HT1080 (cell line): ENCODE measurements around the gene ZFAND2B. TPM values are rescaled to one million over a fixed set of nuclear protein-coding genes. Genes with fewer than 3 reads are reported as not detected.

Source experiments
- DNase-seq: peaks from one replicate; pipeline ENCODE4 v3.0.0-alpha.2; 2015; ENCODE audit warnings: low read depth
- total RNA-seq: library from RNA; depleted of rRNA; stranded (reverse); fragments of >200 nt; shearing (Covaris generic); gene quantifications from 2 replicates; pipeline ENCODE4 v1.2.3, GENCODE V29; 2014

ZFAND2B gene
- total RNA-seq, 1 experiment from 2014 or later, result 43.2 TPM

GRCh38 chr2:219220652-219221402 is 14.2 kb downstream of the ZFAND2B start:
- no peak for DNase-seq

DNA sequence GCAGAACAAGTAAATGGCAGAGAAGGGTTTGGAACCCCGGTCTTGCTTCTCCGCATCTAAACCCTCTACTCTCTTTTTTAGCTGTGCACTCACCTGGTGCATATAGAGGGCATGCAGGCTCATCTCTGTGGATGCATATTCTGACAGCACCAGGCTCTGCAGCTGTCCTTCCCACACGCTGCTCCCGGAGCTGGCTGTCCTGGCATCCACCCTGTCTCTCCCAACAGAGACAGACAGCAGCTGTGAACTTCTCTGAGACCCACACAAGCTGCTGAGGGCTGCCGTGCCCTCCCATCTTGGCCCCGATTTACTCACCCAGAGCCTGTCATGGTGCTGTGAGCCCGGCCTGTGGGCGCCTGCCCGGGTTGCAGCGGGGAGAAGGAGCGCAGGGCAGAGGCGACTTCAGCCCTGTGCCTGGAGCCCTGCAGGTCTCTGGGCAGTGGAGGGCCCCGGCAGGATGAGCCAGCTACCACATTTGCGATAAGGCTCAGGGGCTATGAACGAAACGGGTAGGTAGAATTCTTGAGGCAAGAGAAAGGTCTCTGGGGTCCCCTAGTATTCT is 15.5 kb downstream of the ZFAND2B start:
- no peak for DNase-seq

DNA sequence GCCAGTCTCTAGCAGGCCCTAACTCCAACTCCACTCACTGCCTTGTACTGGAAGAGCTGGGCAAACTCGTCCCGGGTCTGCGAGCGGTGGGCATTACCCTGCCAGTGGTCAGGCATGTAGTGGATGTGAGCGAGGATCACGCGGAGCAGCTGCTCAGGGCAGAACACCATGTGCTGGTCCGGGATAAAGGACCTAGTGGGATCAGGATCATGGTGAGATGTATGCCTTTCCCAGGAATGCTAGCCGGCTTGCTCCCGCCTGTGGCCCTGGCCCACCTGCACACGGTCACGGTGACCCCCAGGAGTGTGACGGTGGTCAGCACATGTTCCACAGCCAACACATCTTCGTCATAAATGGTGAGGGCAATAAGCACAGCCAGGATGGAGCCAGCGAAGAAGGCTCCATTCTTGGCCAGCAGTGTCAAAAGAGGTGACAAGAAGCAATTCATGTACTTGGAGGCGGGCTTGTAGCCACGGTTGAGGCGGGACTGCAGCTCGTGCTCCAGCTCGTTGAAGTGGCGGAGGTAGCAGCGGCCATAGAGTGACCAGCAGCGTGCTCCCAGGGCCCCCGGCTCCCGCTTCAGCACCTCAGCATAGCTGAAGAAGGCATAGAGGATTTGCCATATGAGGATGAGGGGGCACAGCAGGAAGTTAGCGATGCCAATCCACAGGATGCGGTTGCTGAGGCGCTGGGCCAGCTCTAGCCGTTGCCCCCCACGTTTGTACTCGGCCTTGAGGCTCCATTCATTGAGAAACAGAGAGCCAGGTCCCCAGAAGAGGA is 17.4 kb downstream of the ZFAND2B start:
- DNase-seq, result no peak

- no peak for DNase-seq
Measured at GRCh38 chr2:219225350-219225749, 18.8 kb downstream of the ZFAND2B start.

- no peak for DNase-seq
Measured at GRCh38 chr2:219228041-219228910, 21.7 kb downstream of the ZFAND2B start.

DNA sequence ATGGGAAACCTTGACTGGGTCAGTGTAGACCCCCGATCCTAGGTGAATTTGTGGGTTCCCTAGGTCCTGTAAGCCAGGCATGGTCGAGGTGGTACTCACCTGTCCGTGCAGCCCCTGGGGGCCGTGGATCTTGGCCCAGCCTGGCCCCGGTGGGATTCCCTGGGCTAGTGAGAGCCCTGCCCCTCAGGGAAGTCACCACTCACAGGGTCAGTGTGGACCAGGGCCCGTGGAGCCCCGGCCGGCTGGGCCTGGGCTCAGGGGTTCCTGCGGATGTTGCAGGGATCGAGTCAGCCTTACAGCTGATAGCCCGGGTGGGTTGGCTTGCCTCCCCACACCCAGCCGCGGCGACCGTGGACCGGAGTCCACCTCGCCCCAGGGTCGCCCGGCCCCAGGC is 22.3 kb downstream of the ZFAND2B start:
- DNase-seq, result no peak

DNA sequence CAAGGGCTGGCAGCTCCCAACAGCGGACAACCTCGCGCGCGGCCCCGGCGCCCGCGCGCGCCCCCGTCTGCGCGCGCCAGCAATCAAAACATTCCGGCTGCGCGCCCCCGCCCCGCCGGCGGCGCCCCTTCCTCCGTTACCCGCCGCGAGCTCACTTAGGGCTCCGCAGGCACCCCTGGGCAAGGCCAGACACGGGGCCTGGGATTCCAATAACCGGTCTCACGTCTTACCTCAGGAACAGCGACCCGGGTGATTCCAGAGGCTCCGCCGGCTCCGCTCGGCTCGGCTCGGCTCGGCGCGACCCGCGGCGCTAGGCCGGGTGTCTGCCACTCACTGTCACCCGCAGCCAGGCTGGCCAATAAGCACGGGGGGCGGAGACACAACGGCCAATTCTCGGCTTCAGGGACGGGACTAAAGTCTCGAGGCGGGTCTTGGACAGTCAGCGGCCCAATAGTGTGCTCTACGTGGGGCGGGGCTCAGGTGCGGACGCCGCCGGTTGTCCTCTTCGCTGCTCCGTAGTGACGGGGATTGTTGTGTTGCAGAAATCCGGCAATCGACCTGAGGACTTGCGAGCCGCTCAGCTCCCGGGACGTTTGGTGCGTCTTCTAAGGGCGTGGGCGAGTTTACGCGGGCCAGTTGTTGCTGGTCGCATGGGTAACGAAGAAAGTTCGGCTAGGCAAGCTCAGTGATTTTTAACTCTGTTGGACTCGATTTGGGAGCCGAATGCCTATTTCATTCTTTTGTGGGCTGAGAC is 22.9 kb downstream of the ZFAND2B start, which contains the start of the genes ANKZF1 and ATG9A:
Gene ANKZF1 (plus strand): TSS at position 502 of the 754 bp plus-strand sequence. CDS start 452 bp downstream, outside the sequence.
Gene ATG9A (minus strand): TSS at position 332 of the 754 bp plus-strand sequence. CDS start 1,612 bp downstream, outside the sequence.
- DNase-seq, result peak; percentile 99

- peak; percentile 42 for DNase-seq
Measured at GRCh38 chr2:219230059-219230540, 23.5 kb downstream of the ZFAND2B start.

DNA sequence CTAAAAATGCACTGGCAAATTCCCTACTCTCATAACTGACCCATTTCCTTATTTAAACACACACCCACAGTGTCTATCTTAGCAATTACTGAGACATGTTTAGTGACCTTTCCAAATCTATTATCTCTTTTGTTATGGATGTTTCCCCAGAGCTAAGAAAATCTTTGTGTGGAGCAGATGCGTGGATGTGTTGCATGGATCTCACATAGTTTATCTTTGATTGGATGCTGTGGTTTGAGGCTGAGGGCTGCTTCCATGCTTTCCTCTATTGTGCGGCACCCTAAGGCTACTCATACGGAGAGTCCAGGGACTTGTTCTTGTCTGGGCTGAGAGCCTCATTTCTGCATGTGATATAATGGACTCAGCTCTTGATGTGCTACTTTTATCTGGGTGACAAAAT is 27.7 kb downstream of the ZFAND2B start:
- no peak for DNase-seq

- no peak for DNase-seq
Measured at GRCh38 chr2:219243291-219243761, 36.7 kb downstream of the ZFAND2B start.

DNA sequence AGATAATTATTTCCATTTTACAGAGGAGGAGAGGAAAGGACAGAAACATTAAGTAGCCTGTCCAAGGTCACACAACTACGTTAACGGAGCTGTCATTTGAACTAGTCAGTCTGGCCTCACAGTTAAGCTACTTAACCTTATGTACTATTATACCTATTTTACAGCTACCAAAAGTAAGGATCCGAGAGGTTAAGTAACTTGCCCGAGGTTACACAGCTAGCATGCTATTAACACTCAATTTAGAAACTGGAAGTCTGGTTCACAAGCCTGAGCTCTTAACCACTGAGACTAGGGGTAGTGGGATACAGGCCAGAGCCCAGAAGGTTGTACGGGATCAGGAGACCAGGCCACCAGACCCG is 38.2 kb downstream of the ZFAND2B start:
- DNase-seq, result no peak

- DNase-seq, result peak; percentile 91
Measured at GRCh38 chr2:219245148-219245898, 38.7 kb downstream of the ZFAND2B start, which contains the start of the genes GLB1L and STK16. TSS of gene GLB1L (minus strand) at chr2:219245444. CDS start at chr2:219243573, 1,871 bp downstream. TSS of gene STK16 (plus strand) at chr2:219245479. CDS start at chr2:219246000, 521 bp downstream.

- DNase-seq, result no peak
Measured at GRCh38 chr2:219245899-219246230, 39.3 kb downstream of the ZFAND2B start.

DNA sequence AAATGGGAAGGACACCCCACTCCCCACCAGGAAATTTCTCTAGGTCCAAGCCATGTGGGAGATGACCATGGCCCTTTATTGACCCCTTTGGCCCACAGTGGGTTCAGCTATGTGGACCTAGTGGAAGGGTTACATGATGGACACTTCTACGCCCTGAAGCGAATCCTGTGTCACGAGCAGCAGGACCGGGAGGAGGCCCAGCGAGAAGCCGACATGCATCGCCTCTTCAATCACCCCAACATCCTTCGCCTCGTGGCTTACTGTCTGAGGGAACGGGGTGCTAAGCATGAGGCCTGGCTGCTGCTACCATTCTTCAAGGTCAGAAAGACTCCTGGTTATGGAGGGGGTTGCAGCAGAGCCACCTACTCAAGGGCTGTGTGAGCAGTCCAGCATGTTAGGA is 40.0 kb downstream of the ZFAND2B start:
- DNase-seq, result no peak

DNA sequence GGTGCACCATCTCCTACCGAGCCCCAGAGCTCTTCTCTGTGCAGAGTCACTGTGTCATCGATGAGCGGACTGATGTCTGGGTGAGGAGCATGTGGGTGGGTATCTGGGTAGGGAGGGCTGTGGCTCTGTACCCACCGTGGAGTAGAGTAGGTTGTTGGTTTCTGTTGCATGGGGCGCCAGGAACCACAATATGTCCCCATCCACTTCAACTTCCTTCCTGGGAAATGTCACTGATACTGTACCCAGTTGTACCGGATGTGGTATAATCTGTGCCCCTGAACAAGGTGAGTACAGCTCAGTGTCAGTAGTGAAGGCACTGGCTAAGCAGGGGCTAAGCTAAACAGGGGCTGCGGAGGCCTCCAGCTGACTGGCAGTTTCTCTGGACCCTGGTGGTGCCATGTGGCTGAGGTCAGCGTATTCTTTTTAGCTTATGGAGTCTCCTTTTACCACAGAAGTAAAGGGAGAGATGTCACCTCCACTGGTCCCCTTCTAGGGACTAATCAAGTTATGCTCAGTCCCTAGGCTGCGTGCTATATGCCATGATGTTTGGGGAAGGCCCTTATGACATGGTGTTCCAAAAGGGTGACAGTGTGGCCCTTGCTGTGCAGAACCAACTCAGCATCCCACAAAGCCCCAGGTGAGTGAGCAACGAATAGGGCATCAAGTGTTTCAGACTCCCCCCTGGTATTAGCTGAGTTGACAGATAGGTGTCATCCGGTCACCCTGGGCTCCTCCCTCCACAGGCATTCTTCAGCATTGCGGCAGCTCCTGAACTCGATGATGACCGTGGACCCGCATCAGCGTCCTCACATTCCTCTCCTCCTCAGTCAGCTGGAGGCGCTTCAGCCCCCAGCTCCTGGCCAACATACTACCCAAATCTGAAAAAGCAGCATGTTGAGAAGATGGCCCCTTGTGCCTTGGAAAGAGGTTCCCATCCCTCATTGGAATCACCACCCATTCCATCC is 41.4 kb downstream of the ZFAND2B start:
- DNase-seq, result no peak

- no peak for DNase-seq
Measured at GRCh38 chr2:219248845-219249202, 42.2 kb downstream of the ZFAND2B start.

DNA sequence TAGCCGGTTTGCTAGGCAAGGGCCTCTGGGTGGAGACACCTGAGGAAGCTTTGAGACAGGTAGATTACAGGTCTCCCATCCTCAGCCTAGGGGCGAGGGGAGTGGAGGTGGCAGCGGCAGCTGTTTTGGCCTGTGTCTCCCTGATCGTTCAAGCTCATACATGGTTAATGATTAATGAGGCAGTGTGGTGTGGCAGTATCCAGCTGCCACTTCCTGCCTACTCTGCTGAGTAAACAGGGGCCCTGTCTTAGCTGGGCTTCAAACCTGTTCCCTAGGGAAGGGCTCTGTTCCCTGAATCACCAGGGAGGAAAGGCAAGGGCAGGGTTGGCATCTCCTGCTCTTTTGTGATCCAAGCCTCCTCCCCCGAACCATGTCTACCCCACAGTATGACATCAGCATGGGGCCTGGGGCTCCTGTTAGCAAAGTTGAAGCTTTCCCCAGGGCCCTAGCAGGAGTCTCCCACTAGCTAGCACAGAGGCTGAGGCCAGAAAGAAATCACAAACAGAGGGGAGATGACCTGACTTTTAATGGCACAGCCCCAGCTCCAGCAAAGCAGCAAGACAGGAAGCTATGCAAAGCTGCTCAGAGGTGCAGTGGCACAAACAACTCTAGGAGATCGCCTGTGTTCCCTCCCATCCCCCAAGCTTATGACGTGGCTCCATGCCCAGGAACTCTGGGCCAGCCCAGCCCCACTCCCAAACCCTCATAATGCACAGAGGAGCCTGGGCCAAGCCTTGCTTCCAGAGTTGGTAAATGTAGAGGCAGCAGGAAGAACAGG is 42.8 kb downstream of the ZFAND2B start:
- peak; percentile 93 for DNase-seq
